Measurements from ENCODE around the gene DNAI2. TPM values are rescaled to one million over a fixed set of nuclear protein-coding genes. Genes with fewer than 3 reads are reported as not detected.
A peak's percentile ranks its signal among the peaks of the same experiment; 100 is the strongest.

The DNAI2 gene
- total RNA-seq, 1 experiment from 2014 or later = 0.26 TPM

DNA sequence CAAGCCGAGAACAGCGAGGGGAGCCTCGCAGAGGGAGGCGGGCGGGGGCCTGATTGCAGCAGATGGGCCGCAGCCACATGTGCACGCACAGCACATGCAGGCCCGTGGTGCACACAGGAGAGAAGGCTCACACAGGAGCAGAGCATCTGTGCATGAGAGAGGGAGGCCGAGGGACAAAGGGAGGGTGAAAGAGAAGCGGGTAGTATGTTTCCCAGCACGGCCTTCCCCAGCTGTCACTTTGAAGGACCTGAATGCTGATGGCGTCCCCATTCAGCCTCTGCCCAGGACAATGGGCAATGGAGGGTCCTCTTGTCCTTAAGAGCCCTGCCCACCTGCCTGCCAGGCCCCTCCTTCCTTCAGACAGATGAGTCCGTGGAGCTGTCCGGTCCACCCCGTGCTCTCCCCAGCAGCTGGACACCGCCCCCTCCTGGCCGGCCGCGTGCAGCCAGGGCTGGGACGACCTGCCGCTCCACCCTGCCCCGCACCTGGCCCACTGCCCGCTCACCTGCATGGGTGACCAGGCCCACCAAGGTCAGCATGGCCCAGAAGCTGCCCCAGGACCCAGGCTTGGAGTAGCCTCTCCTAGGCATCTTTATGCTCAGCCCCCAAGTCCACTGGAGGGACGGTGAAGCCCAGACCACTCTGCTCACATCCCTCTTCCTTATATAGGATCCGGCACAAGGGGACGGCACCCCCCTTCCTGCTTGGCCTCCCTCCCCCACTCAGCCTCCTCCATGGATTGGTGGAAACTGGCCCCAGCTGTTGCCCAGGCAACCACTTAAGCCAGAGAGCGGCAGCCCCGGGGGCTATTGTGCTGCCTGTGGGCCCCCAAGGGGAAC, 87.4 kb downstream of the DNAI2 start, which contains the start of gene BTBD17 (continued):
- TF ChIP-seq ESRRA (CRISPR knock-in tag; IDR thresholded peaks at IDR 0.05; ENCODE audit: borderline replicate concordance) = peak; percentile 79; the same call in 1 of the 2 replicates
- TF ChIP-seq, protein P1, sequence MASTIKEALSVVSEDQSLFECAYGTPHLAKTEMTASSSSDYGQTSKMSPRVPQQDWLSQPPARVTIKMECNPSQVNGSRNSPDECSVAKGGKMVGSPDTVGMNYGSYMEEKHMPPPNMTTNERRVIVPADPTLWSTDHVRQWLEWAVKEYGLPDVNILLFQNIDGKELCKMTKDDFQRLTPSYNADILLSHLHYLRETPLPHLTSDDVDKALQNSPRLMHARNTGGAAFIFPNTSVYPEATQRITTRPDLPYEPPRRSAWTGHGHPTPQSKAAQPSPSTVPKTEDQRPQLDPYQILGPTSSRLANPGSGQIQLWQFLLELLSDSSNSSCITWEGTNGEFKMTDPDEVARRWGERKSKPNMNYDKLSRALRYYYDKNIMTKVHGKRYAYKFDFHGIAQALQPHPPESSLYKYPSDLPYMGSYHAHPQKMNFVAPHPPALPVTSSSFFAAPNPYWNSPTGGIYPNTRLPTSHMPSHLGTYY (CRISPR knock-in tag; IDR thresholded peaks at IDR 0.05) = no peak
- no peak for TF ChIP-seq ZNF232 (CRISPR knock-in tag; IDR thresholded peaks at IDR 0.05)
- TF ChIP-seq JUN (CRISPR knock-in tag; IDR thresholded peaks at IDR 0.05) = no peak
- no peak for TF ChIP-seq ZBTB21 (CRISPR knock-in tag; IDR thresholded peaks at IDR 0.05; ENCODE audit: borderline replicate concordance)
- no peak for TF ChIP-seq GRHL2 (CRISPR knock-in tag; IDR thresholded peaks at IDR 0.05; ENCODE audit: insufficient replicate concordance, severe bottlenecking)
- TF ChIP-seq MXD4 (CRISPR knock-in tag; IDR thresholded peaks at IDR 0.05; ENCODE audit: borderline replicate concordance) = no peak
- TF ChIP-seq PRRX2 (CRISPR knock-in tag; IDR thresholded peaks at IDR 0.05) = no peak
- TF ChIP-seq CBFB (CRISPR knock-in tag; IDR thresholded peaks at IDR 0.05; ENCODE audit: low read depth) = no peak
- TF ChIP-seq MYBL2 (CRISPR knock-in tag; IDR thresholded peaks at IDR 0.05) = no peak
- no peak for TF ChIP-seq TEAD4 (CRISPR knock-in tag; IDR thresholded peaks at IDR 0.05)
- TF ChIP-seq, protein P2, sequence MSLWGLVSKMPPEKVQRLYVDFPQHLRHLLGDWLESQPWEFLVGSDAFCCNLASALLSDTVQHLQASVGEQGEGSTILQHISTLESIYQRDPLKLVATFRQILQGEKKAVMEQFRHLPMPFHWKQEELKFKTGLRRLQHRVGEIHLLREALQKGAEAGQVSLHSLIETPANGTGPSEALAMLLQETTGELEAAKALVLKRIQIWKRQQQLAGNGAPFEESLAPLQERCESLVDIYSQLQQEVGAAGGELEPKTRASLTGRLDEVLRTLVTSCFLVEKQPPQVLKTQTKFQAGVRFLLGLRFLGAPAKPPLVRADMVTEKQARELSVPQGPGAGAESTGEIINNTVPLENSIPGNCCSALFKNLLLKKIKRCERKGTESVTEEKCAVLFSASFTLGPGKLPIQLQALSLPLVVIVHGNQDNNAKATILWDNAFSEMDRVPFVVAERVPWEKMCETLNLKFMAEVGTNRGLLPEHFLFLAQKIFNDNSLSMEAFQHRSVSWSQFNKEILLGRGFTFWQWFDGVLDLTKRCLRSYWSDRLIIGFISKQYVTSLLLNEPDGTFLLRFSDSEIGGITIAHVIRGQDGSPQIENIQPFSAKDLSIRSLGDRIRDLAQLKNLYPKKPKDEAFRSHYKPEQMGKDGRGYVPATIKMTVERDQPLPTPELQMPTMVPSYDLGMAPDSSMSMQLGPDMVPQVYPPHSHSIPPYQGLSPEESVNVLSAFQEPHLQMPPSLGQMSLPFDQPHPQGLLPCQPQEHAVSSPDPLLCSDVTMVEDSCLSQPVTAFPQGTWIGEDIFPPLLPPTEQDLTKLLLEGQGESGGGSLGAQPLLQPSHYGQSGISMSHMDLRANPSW (CRISPR knock-in tag; conservative IDR thresholded peaks at IDR 0.05; ENCODE audit: low read depth) = no peak
- no peak for TF ChIP-seq TEAD1 (CRISPR knock-in tag; IDR thresholded peaks at IDR 0.05)
- TF ChIP-seq SP1 (CRISPR knock-in tag; conservative IDR thresholded peaks at IDR 0.05) = peak; percentile 54
- no peak for TF ChIP-seq SMAD4 (CRISPR knock-in tag; IDR thresholded peaks at IDR 0.05)

DNA sequence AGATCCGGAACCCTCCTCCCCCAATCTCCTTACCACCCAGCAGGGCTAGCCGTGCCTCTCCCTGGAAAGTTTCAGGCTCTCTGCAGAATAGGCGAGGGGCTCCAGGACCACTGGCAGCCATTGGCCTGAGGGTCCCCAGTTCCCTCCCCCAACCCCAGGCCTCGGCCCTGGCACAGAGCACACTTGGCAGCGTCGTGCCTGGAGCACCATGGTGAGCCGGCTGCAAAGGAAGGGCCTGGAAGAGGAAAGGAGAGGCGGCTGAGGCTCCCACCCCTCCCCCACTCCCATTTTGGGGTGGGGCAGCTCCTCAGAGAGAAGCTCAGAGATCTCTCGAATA, 88.0 kb downstream of the DNAI2 start:
- TF ChIP-seq ZNF423 (CRISPR knock-in tag; IDR thresholded peaks at IDR 0.05) (peak; percentile 33; the same call in 1 of the 2 replicates), MXD4 (CRISPR knock-in tag; IDR thresholded peaks at IDR 0.05; ENCODE audit: borderline replicate concordance) (no peak), TCF7 (CRISPR knock-in tag; IDR thresholded peaks at IDR 0.05; ENCODE audit: low read depth) (no peak), FOXJ3 (CRISPR knock-in tag; IDR thresholded peaks at IDR 0.05; ENCODE audit: borderline replicate concordance) (no peak), CREB1 (CRISPR knock-in tag; IDR thresholded peaks at IDR 0.05) (no peak), SMAD4 (CRISPR knock-in tag; IDR thresholded peaks at IDR 0.05) (no peak)
- TF ChIP-seq, protein P3, sequence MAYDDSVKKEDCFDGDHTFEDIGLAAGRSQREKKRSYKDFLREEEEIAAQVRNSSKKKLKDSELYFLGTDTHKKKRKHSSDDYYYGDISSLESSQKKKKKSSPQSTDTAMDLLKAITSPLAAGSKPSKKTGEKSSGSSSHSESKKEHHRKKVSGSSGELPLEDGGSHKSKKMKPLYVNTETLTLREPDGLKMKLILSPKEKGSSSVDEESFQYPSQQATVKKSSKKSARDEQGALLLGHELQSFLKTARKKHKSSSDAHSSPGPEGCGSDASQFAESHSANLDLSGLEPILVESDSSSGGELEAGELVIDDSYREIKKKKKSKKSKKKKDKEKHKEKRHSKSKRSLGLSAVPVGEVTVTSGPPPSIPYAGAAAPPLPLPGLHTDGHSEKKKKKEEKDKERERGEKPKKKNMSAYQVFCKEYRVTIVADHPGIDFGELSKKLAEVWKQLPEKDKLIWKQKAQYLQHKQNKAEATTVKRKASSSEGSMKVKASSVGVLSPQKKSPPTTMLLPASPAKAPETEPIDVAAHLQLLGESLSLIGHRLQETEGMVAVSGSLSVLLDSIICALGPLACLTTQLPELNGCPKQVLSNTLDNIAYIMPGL (CRISPR knock-in tag; IDR thresholded peaks at IDR 0.05) = peak; percentile 46; the same call in 1 of the 2 replicates
- TF ChIP-seq, protein P4, sequence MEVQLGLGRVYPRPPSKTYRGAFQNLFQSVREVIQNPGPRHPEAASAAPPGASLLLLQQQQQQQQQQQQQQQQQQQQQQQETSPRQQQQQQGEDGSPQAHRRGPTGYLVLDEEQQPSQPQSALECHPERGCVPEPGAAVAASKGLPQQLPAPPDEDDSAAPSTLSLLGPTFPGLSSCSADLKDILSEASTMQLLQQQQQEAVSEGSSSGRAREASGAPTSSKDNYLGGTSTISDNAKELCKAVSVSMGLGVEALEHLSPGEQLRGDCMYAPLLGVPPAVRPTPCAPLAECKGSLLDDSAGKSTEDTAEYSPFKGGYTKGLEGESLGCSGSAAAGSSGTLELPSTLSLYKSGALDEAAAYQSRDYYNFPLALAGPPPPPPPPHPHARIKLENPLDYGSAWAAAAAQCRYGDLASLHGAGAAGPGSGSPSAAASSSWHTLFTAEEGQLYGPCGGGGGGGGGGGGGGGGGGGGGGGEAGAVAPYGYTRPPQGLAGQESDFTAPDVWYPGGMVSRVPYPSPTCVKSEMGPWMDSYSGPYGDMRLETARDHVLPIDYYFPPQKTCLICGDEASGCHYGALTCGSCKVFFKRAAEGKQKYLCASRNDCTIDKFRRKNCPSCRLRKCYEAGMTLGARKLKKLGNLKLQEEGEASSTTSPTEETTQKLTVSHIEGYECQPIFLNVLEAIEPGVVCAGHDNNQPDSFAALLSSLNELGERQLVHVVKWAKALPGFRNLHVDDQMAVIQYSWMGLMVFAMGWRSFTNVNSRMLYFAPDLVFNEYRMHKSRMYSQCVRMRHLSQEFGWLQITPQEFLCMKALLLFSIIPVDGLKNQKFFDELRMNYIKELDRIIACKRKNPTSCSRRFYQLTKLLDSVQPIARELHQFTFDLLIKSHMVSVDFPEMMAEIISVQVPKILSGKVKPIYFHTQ (CRISPR knock-in tag; IDR thresholded peaks at IDR 0.05) = no peak
- TF ChIP-seq, protein P5, sequence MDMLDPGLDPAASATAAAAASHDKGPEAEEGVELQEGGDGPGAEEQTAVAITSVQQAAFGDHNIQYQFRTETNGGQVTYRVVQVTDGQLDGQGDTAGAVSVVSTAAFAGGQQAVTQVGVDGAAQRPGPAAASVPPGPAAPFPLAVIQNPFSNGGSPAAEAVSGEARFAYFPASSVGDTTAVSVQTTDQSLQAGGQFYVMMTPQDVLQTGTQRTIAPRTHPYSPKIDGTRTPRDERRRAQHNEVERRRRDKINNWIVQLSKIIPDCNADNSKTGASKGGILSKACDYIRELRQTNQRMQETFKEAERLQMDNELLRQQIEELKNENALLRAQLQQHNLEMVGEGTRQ (CRISPR knock-in tag; IDR thresholded peaks at IDR 0.05) = no peak
- TF ChIP-seq, protein P6, sequence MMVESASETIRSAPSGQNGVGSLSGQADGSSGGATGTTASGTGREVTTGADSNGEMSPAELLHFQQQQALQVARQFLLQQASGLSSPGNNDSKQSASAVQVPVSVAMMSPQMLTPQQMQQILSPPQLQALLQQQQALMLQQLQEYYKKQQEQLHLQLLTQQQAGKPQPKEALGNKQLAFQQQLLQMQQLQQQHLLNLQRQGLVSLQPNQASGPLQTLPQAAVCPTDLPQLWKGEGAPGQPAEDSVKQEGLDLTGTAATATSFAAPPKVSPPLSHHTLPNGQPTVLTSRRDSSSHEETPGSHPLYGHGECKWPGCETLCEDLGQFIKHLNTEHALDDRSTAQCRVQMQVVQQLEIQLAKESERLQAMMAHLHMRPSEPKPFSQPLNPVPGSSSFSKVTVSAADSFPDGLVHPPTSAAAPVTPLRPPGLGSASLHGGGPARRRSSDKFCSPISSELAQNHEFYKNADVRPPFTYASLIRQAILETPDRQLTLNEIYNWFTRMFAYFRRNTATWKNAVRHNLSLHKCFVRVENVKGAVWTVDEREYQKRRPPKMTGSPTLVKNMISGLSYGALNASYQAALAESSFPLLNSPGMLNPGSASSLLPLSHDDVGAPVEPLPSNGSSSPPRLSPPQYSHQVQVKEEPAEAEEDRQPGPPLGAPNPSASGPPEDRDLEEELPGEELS (CRISPR knock-in tag; IDR thresholded peaks at IDR 0.05) = no peak
- peak overlapping the region; percentile 59 for H3K4me3 Mint-ChIP-seq
- H3K27me3 Mint-ChIP-seq (ENCODE audit: low read depth) = peaks cover 12% of the 10 kb centered on the region
- 0 out of 2 replicates have a peak, but pooled peaks cover 5% of the 10 kb centered on the region for H3K9me3 Mint-ChIP-seq
- CTCF ChIA-PET = interaction anchor here (0.9 to 4.4 kb wide), 45 partner anchors 10 to 409 kb away, joined by 3 to 60 read pairs (median 5); partner anchors contain the start of genes CD300A and TTYH2
- H3K4me1 Mint-ChIP-seq = peaks cover 31% of the 10 kb centered on the region
- DNase-seq (ENCODE audit: low spot score) = no peak
- no peak overlapping the region for H3K27ac Mint-ChIP-seq
- no peak for ATAC-seq
- POLR2A ChIA-PET = interaction anchor here (0.6 to 1.5 kb wide), 4 partner anchors 10 to 171 kb away, joined by 3 to 11 read pairs (median 6); no protein-coding TSS in a partner anchor
- no peaks in the 10 kb centered on the region for H3K36me3 Mint-ChIP-seq

Measured in WTC11 (cell line).